GM12873 (cell line): ENCODE measurements around the gene KSR1.
A peak's percentile ranks its signal among the peaks of the same experiment; 100 is the strongest.

Source experiments
- CTCF ChIP-seq: IDR thresholded peaks from 2 replicates; pipeline ENCODE4 v1.5.1; 2012; ENCODE audit warnings: low read depth, mild to moderate bottlenecking, moderate library complexity, low read length, control low read depth; ENCODE audit not compliant: insufficient read depth; ENCODE audit errors: missing control alignments

Gene KSR1

GRCh38 chr17:27602721-27603420 lies 146.6 kb downstream of the KSR1 start:
- TF ChIP-seq CTCF: peak; percentile 97

GRCh38 chr17:27603421-27603770 lies 147.1 kb downstream of the KSR1 start:
- no peak for TF ChIP-seq CTCF

- TF ChIP-seq CTCF: no peak
Observed at GRCh38 chr17:27603880-27604794, 147.9 kb downstream of the KSR1 start.

DNA sequence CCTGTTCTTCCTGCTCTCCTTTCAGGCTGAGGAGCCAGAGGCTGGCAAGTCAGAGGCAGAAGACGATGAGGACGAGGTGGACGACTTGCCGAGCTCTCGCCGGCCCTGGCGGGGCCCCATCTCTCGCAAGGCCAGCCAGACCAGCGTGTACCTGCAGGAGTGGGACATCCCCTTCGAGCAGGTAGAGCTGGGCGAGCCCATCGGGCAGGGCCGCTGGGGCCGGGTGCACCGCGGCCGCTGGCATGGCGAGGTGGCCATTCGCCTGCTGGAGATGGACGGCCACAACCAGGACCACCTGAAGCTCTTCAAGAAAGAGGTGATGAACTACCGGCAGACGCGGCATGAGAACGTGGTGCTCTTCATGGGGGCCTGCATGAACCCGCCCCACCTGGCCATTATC lies 149.2 kb downstream of the KSR1 start:
- no peak for TF ChIP-seq CTCF

- TF ChIP-seq CTCF: no peak
Observed at GRCh38 chr17:27607521-27608091, 151.4 kb downstream of the KSR1 start.

- no peak for TF ChIP-seq CTCF
Observed at GRCh38 chr17:27608328-27609230, 152.3 kb downstream of the KSR1 start.
